Epithelial cell of esophagus (primary cell): ENCODE data around the gene PTPN3.
"Not testable (repeated sequence)": the region's sequence is repeated elsewhere in the genome, so short reads cannot be mapped to it uniquely, and the experiment has no call there.

Source experiments
- DNase-seq: peaks from one replicate; pipeline ENCODE4 v3.0.0; 2010; ENCODE audit warnings: low read depth
- H3K4me3 ChIP-seq: 2 replicates; pipeline ENCODE4 v1.5.1; 2011; ENCODE audit warnings: mild to moderate bottlenecking, low read length, control low read depth
- TF ChIP-seq, protein P1 (sequence below): IDR thresholded peaks from 2 replicates; pipeline ENCODE4 v1.5.1; 2011; ENCODE audit warnings: low read depth, mild to moderate bottlenecking, low read length, control low read depth, inconsistent platforms; ENCODE audit not compliant: insufficient read depth; ENCODE audit errors: missing control alignments

PTPN3 gene

DNA sequence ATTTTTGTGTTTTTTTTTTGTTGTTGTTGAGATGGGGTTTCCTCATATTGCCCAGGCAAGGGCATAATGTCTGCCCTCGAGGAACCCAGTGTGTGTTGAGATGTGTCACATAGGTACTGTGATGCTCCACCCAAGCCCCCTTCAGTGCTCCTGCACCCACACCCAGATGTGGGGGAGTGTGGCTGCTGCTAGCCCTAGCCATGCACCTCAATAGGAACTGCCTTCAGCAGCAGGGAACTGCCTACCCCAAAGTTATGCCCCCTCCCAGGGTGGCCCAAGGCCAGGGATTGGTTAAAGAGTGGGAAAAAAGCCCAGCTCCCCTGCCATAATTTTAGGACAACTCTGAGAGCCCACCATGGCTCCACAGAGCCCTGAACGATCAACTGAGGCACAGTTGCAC is 143.9 kb downstream of the PTPN3 start:
- no peak for DNase-seq
- no peak overlapping the region for H3K4me3 ChIP-seq
- TF ChIP-seq, protein P1, sequence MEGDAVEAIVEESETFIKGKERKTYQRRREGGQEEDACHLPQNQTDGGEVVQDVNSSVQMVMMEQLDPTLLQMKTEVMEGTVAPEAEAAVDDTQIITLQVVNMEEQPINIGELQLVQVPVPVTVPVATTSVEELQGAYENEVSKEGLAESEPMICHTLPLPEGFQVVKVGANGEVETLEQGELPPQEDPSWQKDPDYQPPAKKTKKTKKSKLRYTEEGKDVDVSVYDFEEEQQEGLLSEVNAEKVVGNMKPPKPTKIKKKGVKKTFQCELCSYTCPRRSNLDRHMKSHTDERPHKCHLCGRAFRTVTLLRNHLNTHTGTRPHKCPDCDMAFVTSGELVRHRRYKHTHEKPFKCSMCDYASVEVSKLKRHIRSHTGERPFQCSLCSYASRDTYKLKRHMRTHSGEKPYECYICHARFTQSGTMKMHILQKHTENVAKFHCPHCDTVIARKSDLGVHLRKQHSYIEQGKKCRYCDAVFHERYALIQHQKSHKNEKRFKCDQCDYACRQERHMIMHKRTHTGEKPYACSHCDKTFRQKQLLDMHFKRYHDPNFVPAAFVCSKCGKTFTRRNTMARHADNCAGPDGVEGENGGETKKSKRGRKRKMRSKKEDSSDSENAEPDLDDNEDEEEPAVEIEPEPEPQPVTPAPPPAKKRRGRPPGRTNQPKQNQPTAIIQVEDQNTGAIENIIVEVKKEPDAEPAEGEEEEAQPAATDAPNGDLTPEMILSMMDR: no peak

DNA sequence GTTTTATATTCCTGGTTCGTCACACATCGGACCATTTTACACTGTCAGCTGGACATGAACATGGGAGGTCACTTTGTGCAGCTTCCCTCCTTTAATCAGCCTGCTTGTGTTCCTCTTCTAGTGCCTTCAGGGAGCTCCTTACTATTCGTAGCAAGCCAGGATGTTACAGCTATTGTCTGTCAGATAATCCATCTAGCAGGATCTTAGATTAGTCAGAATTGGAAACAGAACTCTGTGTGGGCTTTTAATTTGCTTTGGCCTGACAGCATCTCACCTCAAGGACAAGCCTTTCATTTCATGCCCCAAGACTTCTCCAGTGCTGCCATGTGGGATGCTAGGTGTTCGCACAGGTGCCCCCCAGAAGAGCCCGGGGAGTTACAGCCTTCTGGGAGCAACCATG is 147.1 kb downstream of the PTPN3 start:
- no peak for DNase-seq
- TF ChIP-seq, protein P1: no peak
- no peak overlapping the region for H3K4me3 ChIP-seq

DNA sequence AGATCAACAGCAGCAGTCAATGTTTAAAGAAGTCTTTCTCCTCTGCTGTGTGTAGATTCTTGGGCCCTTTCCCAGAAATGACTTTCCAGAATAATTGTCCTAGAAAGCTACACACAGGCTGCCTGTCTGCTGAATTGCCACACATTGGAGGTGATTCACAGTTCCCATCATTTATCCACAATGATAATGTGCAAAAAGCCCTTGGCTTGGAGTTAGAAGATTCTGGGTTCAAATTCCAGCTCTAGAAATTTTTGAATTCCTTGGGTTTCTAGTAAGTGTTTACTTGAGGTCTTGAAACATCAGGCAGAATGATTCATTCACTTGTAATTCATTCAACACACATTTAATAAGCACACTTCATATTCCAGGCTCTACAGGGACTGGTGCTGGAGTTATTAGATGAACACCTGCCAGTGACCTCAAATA is 148.7 kb downstream of the PTPN3 start:
- H3K4me3 ChIP-seq: no peak overlapping the region
- DNase-seq: peak; percentile 79
- TF ChIP-seq, protein P1: no peak

DNA sequence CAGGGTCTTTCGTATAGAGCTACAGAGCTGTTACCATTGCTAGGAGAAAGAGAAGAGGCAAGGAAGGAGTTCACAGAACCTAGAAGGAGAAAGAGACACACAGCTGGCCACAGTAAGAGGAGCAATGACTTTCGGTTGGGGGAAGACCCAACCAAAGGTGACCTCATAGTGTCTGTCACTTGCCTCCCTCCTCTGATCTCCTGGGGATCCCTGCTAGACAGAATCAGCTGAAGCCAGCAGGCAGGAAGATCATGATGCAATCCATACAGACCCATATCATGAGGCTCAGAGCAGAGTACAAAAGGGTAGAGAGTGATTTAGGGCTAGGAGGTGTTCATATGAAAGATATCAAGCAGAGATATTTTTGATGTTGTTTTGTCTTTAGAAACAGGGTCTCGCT is 151.2 kb downstream of the PTPN3 start:
- no peak for DNase-seq
- no peak overlapping the region for H3K4me3 ChIP-seq
- TF ChIP-seq, protein P1: no peak

DNA sequence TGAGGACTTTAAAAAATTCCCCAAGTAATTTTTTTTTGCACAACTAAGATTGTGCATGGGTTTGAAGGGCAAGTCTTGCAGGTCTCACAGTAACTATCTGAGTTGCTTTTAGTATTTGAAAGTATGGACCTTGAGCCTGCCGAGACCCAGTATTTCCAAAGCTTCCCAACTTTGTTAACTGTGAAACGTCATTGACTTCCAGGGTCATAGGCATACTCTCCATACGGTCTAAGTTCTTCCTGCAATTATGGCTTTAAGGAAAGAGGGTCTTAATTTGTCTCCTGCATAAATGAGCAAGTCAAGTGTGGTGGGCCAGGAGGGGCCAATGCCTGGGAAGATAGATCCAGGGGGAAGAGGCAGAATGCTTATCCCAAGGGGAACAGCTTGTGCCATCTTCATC is 153.2 kb downstream of the PTPN3 start:
- TF ChIP-seq, protein P1: no peak
- H3K4me3 ChIP-seq: no peak overlapping the region
- no peak for DNase-seq

DNA sequence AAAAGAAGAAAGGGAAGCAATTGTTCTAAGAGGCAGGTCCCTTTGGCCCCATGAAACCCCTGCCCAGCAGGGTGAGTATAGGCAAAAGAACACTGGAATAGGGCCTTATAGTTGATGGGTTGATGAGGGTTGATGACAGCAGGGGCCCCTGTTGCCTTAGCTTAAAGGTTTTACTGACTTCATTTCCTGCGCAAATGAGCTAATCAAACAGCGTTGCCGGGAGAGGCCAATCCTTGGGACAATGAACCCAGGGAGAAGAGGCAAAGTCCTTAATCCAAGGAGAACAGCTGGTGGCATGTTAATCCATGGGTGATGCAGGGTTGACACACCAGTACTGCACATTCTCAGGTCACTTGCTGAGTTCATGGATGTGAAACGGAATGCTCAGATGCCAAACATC is 155.2 kb downstream of the PTPN3 start:
- H3K4me3 ChIP-seq: no peak overlapping the region
- TF ChIP-seq, protein P1: no peak
- DNase-seq: no peak

DNA sequence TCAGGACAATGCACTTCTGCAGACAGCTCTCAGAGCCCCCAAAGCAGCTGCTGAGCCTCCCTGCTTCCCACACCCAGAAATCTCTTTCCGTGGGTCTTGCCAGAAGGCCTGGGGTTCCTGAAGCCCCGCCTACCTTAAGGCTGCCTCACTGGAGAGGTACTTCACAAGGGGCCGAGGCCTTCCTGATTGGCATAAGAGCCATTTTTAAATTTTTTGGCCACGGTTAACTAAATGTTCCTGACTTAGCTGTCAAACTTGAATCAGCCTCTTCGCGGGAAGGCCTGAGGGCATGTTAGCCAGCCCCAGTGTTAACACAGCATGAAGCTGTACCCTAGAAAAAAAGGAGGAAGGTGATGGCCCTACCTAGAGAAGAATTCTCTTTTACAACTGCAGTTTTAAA is 156.5 kb downstream of the PTPN3 start:
- H3K4me3 ChIP-seq: no peak overlapping the region
- TF ChIP-seq, protein P1: no peak
- DNase-seq: peak; percentile 72

DNA sequence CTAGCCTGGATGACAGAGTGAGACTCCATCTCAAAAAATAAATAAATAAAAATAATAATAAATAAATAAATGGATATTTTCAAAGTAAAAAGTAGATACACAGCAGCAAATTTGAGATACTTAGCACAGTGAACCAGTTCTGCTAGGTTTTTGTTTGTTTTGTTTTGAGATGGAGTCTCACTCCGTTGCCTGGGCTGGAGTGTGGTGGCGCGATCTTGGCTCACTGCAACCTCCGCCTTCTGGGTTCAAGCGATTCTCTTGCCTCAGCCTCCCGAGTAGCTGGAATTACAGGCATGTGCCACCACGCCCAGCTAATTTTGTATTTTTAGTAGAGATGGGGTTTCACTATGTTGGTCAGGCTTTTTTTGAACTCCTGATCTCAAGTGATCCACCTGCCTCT is 157.1 kb downstream of the PTPN3 start:
- not testable (repeated sequence) for DNase-seq, H3K4me3 ChIP-seq
